Measurements from ENCODE around the gene TET2.

TET2 gene

GRCh38 chr4:105234582-105234981, 87.9 kb downstream of the TET2 start:
- no peak for DNase-seq

- no peak for DNase-seq
Observed at GRCh38 chr4:105236202-105236915, 89.7 kb downstream of the TET2 start.

GRCh38 chr4:105236916-105237311, 90.2 kb downstream of the TET2 start:
- no peak for DNase-seq

- no peak for DNase-seq
Observed at GRCh38 chr4:105240037-105240436, 93.4 kb downstream of the TET2 start.

- peak in 54 of 56 donors; percentile 3 to 81 (median 48) for DNase-seq
Observed at GRCh38 chr4:105241451-105241850, 94.8 kb downstream of the TET2 start.

GRCh38 chr4:105243446-105243845, 96.8 kb downstream of the TET2 start:
- no peak for DNase-seq

GRCh38 chr4:105246712-105247111, 100.0 kb downstream of the TET2 start:
- no peak for DNase-seq

- no peak for DNase-seq
Observed at GRCh38 chr4:105248613-105249012, 101.9 kb downstream of the TET2 start.

GRCh38 chr4:105257817-105258495, 111.3 kb downstream of the TET2 start:
- DNase-seq = no peak

GRCh38 chr4:105265689-105266088, 119.0 kb downstream of the TET2 start:
- DNase-seq = no peak

- DNase-seq = no peak
Observed at GRCh38 chr4:105267280-105267679, 120.6 kb downstream of the TET2 start.

- no peak for DNase-seq
Observed at GRCh38 chr4:105272002-105272401, 125.3 kb downstream of the TET2 start.

- no peak for DNase-seq
Observed at GRCh38 chr4:105273230-105273629, 126.6 kb downstream of the TET2 start.

GRCh38 chr4:105274090-105274489, 127.4 kb downstream of the TET2 start:
- DNase-seq = no peak

GRCh38 chr4:105274504-105274903, 127.8 kb downstream of the TET2 start:
- DNase-seq = no peak

GRCh38 chr4:105276361-105277104, 129.9 kb downstream of the TET2 start:
- no peak for DNase-seq

GRCh38 chr4:105277702-105278101, 131.0 kb downstream of the TET2 start:
- DNase-seq = no peak

GRCh38 chr4:105279314-105279713, 132.6 kb downstream of the TET2 start:
- DNase-seq = no peak

- no peak for DNase-seq
Observed at GRCh38 chr4:105280338-105281123, 133.9 kb downstream of the TET2 start.

- no peak for DNase-seq
Observed at GRCh38 chr4:105281124-105281415, 134.4 kb downstream of the TET2 start.

GRCh38 chr4:105282489-105282888, 135.8 kb downstream of the TET2 start:
- no peak for DNase-seq

- no peak for DNase-seq
Observed at GRCh38 chr4:105283501-105283900, 136.8 kb downstream of the TET2 start.
